GM18861 (cell line): ENCODE measurements around the gene SETD2.

Source experiments
- ATAC-seq: cut with Tn5 transposase; IDR thresholded peaks from one replicate; pipeline ENCODE4 v1.9.1; 2021; ENCODE audit not compliant: unreplicated experiment

The SETD2 gene

DNA sequence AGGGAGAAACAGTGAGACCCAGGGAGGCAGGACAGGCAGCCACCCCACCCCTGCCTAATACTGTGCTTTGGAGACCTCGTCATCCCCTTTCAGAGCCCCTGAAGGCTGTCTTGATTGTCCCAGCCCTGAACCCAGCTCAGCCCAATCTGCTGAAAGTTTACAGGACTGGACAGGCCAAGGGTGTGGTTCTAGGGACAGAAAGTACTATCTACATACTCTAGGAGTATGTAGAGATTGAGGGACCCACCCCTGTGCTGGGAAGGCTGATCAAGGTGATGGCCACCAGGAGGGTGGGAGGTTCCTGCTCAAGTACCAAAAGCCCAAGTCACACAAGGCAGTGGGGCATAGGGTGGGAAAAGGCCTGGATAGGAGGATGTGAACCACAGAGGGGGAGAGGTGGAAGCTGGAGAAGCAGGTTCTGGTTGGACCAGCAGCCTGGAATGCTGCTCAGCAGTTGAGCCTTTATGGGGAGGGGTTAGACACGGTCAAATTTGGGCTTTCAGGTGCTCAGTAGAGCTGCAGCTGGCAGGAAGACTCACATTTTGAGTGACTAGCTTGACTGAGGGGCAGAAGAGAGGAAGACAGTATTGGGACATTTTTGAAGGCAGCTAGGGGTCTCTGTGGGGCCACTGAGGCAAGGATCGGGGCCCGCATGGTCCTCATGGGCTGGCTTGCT, 177.7 kb downstream of the SETD2 start:
- ATAC-seq: no peak

DNA sequence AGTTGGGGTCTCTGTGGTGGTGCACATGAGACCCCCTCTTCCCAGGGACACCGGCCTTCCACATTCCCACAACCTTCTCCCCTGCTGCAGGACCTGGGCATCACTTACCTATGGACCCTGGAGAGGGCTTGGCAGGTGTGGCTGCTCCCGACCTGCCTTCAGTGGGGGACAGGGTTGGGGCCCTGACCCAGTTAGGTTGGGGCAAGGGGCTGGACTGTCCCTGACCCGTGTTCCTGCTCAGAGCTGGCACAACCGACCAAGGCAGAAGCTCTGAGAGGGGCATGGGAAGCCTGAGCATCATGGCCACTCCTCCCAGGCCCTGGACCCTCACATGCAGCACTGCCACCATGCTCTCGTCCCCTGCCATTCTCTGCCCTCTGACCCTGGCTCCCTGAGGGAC, 178.3 kb downstream of the SETD2 start:
- ATAC-seq: no peak

DNA sequence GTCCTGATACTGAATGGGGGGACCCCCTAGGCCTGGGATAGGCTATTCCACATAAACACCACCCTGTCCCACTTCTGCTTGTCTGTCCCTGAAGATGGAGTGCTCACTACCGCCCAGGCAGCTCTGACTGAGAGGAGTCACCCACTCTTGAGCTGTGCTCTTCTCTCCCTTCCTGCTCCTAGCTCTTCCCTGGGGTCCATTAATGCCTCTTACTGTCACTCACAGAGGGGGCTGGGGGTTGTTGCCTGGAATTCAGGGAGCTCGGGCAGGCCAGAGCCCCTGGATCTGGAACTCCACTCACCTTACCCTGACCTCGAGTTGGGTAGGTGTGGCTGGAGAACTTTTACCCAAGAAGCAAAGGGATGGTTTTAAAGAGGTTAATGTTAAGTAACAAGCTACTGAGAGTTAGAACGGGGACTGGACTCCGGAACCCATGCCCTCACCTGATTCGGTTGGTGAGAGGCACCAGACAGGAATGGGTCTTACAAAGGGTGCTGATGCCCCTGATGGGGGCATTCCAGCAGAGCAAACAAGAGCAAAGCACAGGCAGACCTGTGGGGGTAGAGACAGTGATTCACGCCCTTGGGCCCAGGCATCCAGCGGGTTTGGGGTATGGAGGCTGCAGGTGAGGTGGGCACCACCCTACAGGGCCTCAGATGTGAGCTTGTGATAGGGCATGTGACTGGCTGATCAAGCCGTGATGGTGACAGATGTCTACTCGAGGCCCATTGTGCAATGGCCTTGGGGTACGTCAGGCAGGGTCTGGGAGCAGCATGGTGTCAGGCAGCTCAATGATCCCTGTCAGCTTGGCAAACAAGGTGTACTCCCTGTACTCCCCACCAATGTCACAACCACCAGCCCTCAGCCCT, 179.1 kb downstream of the SETD2 start:
- ATAC-seq: no peak

DNA sequence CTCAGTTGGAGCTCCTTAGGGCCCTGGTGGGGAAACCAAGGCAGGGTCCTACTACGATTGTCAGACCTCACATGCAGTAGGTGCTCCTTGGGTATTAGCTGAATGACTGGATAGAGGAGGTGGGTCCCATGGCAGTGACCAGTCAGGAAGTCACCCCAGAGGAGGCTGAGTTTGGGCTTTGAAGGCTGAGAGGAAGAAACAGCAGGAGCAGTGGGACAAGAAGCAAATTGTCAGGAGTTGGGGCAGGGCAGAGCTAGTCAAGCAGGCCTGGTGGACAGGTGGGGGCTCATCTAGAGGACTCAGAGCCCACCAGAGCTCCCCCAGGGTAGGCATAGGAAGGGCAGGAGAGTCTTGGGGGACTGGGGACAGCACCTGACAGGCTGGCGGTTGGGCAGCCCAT, 181.4 kb downstream of the SETD2 start:
- ATAC-seq: no peak

DNA sequence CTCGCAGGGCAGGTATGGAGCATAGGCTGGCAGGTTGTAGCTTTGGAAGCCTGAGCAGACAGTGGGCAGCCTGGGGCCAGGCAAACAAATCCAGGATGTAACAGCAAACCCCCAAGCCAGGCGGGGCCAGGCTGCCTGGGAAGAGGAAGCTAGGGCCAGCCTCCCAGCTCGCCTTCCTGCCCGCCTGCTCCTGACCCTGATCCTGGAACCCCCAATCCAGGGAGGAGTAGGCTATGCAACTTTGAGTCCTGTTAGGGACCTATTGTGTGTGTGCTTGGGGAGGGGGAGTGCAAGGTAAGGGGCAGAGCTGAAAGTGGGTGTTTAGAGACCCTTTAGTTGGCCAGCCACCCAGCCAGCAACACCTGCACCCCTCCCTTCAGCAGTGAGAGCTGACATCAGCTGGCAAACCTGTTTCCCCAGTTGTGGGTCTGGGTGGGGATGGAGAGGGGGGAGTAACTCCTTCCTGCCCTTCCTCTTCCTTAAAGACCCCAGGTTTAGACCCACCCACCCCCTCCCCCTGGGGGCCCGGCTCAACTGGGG, 181.9 kb downstream of the SETD2 start:
- no peak for ATAC-seq

DNA sequence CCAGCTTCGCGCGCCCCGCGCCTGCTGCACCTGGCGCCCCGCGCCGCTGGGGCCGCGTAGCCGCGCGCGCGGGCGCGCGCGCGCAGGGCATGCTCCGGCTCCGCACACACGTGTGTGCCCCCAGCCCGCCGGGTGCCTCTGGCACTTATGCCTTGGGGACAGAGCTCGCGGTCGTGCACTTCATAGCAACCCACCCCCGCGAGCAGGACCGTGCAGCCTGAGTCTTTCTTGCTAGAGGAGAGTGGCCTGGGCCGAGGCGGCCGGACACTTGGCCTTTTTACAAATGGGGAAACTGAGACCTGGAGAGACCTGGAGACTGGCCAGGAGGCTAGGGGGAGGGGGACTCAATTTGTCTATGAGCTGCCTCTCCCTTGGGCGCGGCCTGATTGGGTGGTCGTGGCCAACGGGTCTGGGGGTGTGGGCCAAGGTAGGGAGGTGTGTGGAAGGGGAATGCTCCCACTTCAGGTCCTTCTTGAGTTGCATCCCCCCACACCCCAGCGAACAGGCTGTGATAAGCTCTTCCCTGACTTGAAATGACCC, 183.9 kb downstream of the SETD2 start:
- no peak for ATAC-seq

DNA sequence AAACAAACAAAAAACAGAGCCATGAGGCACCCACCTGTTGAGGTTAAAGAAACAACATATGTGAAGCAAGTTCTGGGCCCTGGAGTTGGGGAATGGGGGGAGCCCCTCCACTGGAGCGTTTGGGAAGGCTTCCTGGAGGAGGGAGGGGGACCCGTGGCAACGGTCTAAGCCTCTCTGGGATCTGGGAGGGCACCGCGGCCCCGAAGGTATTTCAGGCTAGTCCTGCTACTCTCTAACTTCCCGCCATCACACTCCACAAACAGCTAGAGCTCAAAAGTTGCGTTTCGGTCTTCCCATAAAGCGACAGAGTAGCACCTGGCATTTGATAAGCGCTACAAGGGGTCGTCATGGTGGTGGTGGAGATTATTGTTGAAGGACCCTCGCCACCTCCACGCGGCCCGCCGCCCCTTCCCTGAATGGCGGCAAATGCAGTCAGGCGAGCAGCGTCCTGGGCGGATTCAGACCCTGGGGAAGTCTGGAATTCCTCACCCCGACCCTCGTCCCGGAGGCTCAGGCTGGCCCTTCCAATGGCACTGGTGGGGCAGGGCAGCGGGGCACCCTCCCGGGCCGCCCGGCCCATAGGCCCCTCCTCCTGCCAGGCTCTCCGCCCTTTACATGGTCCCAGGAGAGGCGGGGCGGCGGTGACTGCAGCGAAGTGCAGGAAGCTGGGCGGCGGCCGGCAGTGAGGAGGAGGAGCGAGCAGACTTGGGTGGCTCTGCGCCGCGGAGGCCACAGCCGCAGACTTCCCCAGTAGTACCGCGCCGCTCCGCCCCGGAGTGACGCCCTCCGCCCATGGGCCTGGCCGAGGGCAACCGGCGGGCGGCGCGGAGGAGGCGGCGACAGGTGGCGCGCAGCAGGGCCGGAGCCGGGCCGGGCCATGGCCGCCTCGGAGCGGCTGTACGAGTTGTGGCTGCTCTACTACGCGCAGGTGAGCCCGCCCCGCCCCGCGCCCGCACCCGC, 184.6 kb downstream of the SETD2 start, which contains the start of gene NBEAL2:
NBEAL2 (plus strand) TSS at position 682 of the 960 bp plus-strand sequence; CDS start at position 878, 196 bp downstream.
- ATAC-seq: peak; percentile 72

DNA sequence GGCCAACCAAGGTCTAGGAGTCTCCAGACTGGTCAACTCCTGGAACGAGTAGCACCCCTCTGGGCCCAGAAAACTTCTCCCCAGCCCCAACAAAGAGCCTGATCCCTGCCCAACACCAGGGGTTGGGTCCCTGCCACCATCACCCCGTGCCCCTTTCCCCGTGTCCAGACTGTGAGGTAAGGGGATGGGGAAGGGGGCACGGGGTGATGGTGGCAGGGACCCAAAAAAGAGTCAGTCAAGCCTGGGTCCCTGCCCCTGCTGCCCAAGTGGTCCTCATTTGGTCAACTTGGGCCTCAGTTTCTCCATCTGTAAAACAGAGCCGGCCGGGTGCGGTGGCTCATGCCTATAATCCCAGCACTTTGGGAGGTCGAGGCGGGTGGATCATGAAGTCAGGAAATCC, 185.5 kb downstream of the SETD2 start:
- ATAC-seq: no peak

DNA sequence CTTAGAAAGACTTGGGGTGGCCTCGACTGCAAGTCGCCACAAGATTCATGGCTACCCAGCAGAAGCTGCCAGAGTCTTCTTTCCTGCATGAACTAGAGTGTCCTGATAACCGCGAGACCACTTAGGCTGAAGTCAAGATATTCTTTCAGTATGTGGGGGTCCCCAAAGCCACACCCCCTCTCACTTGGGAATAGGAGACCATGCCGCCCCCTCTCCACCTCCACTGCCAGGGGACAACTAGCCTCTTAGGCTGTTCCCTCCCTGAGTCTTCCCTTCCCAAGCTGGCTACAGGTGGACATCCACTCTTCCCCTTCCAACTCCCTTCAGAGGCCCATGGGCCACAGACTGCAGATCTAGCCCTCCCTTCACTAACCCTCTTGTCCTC, 186.1 kb downstream of the SETD2 start:
- no peak for ATAC-seq

DNA sequence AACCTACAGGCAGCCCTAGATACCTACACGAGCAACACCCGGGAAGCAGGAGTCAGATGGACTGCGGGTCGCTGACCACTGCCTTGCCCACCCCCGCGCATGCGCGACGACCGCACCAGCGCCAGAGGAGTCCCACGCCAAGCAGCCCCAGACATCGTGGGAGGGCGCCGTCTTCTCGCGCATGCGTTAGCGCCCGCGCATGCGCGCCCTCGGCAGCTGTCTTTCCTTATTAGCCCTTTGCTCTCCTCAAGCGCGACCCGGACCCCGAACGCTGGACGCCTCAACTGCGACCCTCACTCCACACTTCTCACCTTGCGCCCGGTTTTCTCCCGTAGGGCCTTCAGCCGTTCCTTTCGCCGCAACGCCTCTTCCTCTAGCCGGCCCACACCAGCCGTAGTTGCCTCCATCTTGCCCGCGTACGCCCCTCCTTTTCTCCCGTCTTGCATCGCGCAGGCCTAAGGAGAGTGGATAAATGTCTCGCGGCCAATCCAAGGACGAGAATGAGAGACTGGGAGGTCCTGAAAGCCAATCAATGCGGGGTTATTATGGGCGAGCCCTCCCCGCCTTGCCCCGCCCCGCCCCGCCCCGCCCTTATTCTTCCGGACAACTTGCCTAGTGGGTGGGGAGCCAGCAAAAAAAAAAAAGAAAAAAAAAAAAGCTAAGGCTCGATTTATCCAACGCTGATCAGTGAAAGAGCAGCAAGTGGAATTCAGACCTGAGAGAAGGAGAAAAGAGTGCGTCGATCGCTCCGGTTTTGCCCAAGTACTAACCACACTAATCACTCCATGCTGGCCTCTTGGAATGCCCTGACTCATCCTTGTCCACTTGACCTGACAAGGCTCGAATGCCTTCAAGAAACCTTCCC, 187.4 kb downstream of the SETD2 start, which contains the start of gene CCDC12:
CCDC12 (minus strand) TSS at position 420 of the 865 bp plus-strand sequence; CDS start at position 407, 13 bp downstream.
- peak; percentile 42 for ATAC-seq

DNA sequence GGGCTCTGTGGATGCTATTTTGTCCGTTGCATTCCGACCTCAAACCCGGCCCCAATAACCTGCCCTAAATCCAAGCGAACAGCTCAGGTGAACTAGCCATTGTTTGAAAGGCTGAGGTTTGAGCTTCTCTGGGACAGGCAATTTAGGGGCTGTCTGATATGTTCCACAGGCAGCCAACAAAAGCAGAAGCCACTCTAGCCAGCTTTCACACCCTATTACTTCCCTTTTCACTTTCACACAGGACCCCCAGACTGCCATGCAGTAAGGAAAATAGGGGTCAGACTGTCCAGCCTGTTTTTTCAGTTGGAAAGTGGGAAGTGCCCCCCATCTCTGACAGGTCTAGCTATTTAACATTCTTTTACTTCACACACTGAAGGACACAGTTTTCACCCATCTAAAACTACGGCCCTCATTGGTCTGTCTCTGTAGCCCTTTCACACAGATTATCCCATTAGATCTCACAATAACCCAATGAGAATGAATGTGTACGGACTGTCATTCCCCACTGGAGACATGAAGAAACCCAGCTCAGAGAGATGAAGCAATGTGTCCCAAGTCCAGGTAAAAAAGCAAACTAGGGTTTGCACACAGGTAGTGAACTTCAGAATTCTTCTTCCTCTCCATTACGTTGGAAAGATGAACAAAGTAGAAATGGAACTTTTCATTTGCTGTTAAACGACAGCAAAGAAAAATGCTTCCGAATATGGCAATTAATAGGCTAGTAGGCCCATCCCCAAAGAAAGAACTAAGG, 189.3 kb downstream of the SETD2 start:
- no peak for ATAC-seq

DNA sequence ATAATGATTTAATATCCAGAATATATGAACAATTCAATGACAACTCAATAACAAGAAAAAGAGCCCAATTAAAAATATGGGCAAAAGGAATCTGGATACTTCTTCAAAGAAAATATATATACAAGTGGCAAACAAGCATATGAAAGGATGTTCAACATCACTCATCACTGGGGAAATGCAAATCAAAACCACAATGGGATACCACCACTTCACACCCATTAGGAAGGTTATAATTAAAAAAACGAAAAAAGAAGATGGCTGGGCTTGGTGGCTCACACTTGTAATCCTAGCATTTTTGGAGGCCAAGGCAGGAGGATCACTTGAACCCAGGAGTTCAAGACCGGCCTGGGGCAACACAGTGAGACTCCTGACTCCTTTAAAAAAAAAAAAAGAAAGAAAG, 191.5 kb downstream of the SETD2 start:
- no peak for ATAC-seq

DNA sequence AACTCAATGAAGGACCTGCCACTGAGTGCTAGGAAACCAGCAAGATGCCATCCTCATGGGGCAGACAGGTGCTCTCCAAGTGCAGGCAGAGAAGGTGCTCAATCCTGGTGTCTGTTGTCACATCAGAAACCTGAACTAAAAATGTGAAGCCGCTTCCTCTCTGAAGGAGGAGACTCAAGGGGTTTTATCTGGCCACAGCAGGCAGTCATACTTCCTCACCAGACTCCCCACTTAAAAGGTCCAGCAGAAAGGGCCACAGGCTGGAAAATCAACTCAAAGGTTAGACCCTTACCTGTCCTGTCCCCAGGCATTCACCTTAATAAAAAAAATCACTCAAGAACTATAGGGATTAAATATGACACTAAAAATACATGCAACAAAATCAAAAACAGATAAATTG, 192.2 kb downstream of the SETD2 start:
- ATAC-seq: no peak

DNA sequence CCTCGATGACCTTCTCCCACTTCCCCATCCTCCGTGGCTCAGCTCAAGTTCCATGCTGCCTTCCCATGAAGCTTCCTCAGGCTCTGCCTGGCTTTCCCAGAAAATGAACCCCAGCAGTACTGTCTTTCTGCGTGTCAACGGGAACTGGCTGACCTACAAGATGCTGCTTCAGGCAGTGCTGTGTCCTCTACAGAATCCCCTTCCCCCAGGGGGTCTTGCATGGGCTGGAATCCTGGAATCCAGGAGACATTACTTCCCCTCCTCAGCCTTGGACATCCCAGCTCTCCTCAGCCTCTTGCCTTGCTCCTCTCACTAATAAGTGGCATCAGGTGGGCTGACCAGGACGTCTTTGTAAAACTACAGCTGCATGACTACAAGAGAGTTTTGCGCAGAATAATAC, 192.8 kb downstream of the SETD2 start:
- no peak for ATAC-seq

DNA sequence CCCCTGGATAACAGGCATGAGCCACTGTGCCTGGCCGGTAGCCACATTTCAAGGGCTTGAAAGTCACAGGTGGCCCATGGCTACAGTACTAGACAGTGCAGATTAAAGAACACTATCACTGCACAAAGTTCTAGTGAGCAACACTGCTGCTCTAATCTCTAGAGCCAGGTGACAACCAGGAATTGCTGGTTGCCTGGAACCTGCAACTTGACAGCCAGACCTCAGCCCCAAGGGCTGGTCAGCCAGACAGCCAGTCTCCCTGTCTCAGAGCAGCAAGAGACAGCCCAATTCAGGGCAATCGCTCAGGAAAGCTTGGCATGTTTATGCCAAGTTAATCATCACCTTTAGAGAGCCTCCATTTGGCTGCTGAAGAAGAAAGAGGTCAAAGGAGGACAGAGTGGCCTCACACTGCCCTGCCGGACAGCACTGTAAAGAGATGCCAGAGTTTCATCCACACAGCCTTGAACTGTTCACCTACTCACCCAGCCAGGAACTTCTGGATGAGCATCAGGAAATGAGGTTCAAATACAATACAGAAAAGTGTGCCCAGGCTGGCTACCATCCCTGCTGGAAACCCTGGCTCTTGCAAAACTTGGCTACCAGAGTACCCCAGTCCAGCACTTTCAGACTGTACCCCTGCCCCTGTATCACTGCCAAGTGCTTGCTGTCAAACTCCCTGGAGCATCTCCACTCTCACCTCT, 193.4 kb downstream of the SETD2 start:
- ATAC-seq: no peak

DNA sequence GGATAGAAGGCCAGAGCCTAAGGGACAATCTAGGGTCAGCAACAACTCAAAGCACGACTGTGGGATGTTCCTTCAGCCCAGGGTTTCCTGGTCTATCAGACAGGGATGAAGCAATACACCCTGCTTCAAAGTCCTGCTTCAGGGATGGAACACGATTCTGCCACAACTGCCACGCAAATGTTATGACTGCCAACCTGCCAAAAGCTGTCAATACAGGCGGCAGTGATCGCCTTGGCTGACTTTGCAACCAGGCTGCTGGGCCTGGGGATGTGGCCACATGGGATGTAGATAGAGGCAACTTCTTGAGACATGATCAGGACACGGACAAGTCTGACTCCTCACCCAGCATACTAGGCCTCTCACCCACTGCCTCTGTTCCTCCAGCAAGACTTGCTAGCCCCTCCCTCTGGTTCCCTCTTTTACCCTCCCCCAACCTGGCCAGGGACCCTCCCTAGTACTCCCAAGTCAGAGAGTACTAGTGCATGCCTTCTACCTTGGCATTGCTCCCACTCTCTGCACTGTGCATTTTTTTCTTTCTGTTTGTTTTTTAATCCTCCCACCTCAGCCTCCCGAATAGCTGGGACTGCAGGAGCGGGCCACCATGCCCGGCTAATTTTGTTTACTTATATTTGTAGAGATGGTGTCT, 195.0 kb downstream of the SETD2 start:
- ATAC-seq: no peak

DNA sequence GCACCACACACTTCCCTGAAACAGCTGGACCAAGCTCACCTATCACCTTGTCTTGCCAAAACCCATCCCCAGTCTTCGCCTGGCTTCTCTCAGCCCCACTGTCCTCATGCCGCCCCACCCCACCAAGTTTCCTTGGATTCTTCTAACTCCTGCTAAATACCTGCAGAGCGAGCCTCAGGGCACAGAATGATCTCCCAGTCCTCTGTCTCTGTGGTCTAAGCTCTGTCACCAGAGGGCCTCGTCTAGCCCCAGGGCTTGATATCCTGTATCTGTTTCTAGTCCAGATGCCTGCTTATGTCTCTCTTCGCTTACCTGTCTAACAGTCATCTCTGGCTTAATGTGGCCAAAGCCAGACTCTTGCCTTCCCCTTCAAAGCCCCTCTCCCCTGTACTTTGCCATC, 197.1 kb downstream of the SETD2 start:
- no peak for ATAC-seq
